NCI-H187 treated with DMSO at 0.1 percent for 48 hours (cell line): Measurements from ENCODE around the gene NOL4L.

Experiments
- DNase-seq: peaks from one replicate; lab custom pipeline; 2025; lab: John Stamatoyannopoulos, UW

The NOL4L gene

GRCh38 chr20:32523613-32524213 is 61.4 kb downstream of the NOL4L start:
- DNase-seq, result no peak

GRCh38 chr20:32522776-32523612 is 62.1 kb downstream of the NOL4L start:
- peak; percentile 61 for DNase-seq

GRCh38 chr20:32522526-32522775 is 62.7 kb downstream of the NOL4L start:
- DNase-seq, result no peak

- no peak for DNase-seq
These were observed 63.2 kb downstream of the NOL4L start for GRCh38 chr20:32521780-32522525.

GRCh38 chr20:32520927-32521203 is 64.3 kb downstream of the NOL4L start:
- no peak for DNase-seq

- no peak for DNase-seq
These were observed 65.8 kb downstream of the NOL4L start for GRCh38 chr20:32519381-32519730.

GRCh38 chr20:32518593-32519380 is 66.3 kb downstream of the NOL4L start:
- DNase-seq, result no peak

GRCh38 chr20:32517914-32518592 is 67.1 kb downstream of the NOL4L start:
- DNase-seq, result no peak

- no peak for DNase-seq
These were observed 67.6 kb downstream of the NOL4L start for GRCh38 chr20:32517518-32517873.

- DNase-seq, result no peak
These were observed 68.3 kb downstream of the NOL4L start for GRCh38 chr20:32516583-32517517.

GRCh38 chr20:32515631-32516101 is 69.5 kb downstream of the NOL4L start:
- DNase-seq, result no peak

- DNase-seq, result no peak
These were observed 70.4 kb downstream of the NOL4L start for GRCh38 chr20:32514760-32515159.

- DNase-seq, result no peak
These were observed 71.9 kb downstream of the NOL4L start for GRCh38 chr20:32513031-32513866.

- no peak for DNase-seq
These were observed 73.1 kb downstream of the NOL4L start for GRCh38 chr20:32512047-32512385.

- DNase-seq, result no peak
These were observed 73.6 kb downstream of the NOL4L start for GRCh38 chr20:32511358-32512046.

- DNase-seq, result no peak
These were observed 74.4 kb downstream of the NOL4L start for GRCh38 chr20:32510601-32511357.

- no peak for DNase-seq
These were observed 75.0 kb downstream of the NOL4L start for GRCh38 chr20:32510120-32510600.

GRCh38 chr20:32509639-32510066 is 75.5 kb downstream of the NOL4L start:
- peak; percentile 60 for DNase-seq

GRCh38 chr20:32508775-32509119 is 76.4 kb downstream of the NOL4L start:
- no peak for DNase-seq
